ENCODE results near the gene ZRANB1.

ZRANB1 gene

DNA sequence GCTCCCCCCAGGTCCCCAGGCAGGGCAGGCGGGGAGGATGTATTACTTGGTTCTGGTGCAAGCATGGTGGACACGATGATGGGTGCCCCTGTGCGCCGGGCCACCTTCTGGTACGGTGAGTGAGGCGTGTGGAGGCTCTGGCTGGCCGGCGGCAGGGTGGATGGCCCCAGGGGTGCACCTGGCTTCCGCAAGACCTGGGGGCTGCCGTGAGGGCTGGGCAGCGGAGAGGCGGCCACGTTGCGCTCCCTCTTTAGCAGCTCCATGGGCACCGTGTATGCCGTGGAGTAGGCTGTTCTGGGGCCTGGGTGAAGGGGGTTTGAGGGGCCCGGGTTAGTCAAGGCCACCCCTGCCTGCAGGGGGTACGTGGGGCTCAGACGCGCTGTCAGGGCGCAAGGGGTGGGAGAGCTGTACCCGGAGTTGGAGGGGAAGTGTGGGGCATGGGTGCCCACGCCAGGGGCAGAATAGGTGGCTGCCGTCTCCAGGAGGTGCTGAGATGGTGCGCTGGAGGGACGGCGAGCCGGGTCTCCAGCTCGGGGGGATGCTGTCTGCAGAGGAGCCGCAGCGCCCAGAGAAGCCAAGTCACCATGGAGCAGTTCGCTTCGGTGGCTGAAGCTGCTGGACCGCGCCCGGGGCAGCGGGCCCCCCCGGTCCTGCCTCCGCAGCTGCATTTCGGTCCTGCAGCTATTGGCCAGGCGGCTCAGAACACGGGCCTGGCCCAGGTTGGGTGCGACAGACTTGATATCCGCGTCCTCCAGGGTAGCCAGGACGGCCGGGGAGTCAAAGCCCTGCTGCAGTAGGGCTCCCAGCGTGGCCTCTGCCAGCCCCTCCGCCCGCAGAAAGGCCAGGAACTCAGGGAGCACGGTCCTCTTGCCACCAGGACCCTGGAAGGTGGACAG is 84.4 kb downstream of the ZRANB1 start:
- H3K36me3 ChIP-seq (ENCODE audit: low read depth): peaks cover 35% of the 10 kb centered on the region

DNA sequence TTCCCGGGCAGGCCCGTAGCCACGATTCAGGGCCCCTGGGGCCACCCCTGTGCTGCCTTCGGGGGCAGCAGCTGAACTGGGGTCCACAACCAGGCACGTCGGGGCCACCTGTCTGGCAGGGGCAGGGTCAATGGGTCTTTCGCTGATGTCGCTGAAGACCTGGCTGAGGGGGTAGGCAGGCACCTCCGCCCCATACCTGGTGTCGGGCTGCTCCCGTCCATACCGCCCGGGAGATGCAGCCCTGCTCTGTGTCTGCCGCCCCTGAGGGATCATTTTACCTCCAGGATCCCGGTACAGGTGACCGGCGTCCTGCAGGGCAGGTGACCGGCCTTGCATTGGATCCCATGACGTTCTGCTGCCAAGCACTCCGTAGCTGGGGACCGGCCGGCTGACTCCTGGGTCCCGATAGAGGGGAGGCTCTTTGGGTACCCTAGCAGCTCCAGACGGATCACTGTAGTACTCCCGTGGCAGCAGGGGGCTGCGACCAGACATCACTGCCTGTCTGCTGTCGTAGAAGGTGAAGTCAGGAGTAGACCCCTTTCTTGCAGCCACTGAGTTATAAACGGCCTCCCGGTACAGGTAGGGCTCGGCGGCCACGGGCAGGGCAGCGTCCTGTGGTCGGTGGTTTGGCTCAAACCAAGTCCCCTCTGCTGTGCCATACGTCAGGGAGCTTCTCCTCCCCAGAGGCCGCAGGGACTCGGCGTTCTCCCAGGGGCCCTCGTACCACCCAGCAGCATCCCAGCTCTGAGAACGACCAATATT is 85.2 kb downstream of the ZRANB1 start:
- H3K27me3 ChIP-seq (ENCODE audit: insufficient read depth, poor library complexity, severe bottlenecking): no peaks in the 10 kb centered on the region
- DNase-seq (ENCODE audit: low spot score): no peak

More for the DNA sequence above, 84.4 kb downstream of the ZRANB1 start:
- Histone ChIP-seq H3K9me3 (ENCODE audit: severe bottlenecking) (no peaks in the 10 kb centered on the region), H3K4me1 (ENCODE audit: insufficient read depth, poor library complexity, severe bottlenecking) (peaks cover 14% of the 10 kb centered on the region), H3K27ac (ENCODE audit: poor library complexity, severe bottlenecking) (no peak overlapping the region), H3K4me3 (ENCODE audit: severe bottlenecking) (no peak overlapping the region), H3K27me3 (ENCODE audit: insufficient read depth, poor library complexity, severe bottlenecking) (no peaks in the 10 kb centered on the region)
- ATAC-seq (ENCODE audit: low read depth) (no peak), DNase-seq (ENCODE audit: low spot score) (no peak)
- TF ChIP-seq, protein P1, sequence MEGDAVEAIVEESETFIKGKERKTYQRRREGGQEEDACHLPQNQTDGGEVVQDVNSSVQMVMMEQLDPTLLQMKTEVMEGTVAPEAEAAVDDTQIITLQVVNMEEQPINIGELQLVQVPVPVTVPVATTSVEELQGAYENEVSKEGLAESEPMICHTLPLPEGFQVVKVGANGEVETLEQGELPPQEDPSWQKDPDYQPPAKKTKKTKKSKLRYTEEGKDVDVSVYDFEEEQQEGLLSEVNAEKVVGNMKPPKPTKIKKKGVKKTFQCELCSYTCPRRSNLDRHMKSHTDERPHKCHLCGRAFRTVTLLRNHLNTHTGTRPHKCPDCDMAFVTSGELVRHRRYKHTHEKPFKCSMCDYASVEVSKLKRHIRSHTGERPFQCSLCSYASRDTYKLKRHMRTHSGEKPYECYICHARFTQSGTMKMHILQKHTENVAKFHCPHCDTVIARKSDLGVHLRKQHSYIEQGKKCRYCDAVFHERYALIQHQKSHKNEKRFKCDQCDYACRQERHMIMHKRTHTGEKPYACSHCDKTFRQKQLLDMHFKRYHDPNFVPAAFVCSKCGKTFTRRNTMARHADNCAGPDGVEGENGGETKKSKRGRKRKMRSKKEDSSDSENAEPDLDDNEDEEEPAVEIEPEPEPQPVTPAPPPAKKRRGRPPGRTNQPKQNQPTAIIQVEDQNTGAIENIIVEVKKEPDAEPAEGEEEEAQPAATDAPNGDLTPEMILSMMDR (IDR thresholded peaks at IDR 0.05; ENCODE audit: poor library complexity, severe bottlenecking): no peak

DNA sequence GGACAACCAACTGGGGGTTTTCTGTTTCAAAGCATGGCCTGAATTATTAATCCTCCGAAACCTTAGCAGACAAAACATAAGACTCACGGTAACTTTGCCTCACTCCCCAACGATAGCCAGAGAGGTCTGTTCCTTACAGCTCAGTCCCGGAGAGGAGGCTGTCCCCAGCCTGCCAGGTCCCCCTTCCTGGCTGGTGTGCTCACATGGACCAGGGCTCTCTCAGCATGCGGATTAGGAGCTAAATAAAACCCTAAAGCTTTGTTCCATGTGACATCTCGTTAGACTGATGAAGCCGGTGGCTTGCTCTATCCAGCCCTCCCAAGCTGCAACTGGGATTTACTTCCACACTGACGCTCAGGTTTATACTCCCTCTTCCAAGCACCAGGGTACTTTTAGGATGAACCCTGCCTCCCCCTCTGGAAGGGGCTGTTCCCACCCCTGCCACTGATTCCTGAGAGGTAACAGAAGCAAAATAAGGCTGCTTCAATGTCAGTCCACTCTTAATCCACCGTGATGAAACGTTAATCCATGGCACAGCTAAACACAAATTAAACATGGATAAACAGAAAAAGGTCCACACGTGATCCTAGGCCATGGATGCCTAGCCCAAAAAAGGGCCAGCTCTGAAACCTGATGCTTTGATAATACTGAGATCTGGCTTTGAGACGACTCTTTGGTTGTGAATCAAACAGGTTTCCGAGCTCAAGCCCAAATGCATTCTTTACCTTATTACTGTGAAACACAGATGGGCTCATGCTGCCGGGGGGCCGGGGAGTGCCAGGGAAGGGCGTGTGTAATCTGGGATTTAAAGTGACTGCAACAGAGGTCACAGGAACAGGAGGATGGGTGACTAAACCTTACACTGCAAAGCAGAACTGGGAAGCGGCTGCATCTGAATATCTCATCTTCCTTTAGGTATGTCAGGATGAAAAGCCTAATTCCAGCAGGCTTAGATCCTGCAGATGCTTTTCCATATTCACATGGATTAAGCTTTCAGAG is 86.2 kb downstream of the ZRANB1 start:
- peak overlapping the region; percentile 26 for H3K27ac ChIP-seq (ENCODE audit: poor library complexity, severe bottlenecking)
- no peaks in the 10 kb centered on the region for H3K9me3 ChIP-seq (ENCODE audit: severe bottlenecking)
- H3K27me3 ChIP-seq (ENCODE audit: insufficient read depth, poor library complexity, severe bottlenecking): no peaks in the 10 kb centered on the region
- TF ChIP-seq, protein P1 (IDR thresholded peaks at IDR 0.05; ENCODE audit: poor library complexity, severe bottlenecking): no peak
- ATAC-seq (ENCODE audit: low read depth) (peak; percentile 52; the same call in 2 of the 3 replicates), DNase-seq (ENCODE audit: low spot score) (no peak)
- no peak overlapping the region for H3K4me3 ChIP-seq (ENCODE audit: severe bottlenecking)
- peaks cover 32% of the 10 kb centered on the region for H3K36me3 ChIP-seq (ENCODE audit: low read depth)
- H3K4me1 ChIP-seq (ENCODE audit: insufficient read depth, poor library complexity, severe bottlenecking): peaks cover 14% of the 10 kb centered on the region

More for the DNA sequence above, 85.2 kb downstream of the ZRANB1 start:
- Histone ChIP-seq H3K4me3 (ENCODE audit: severe bottlenecking) (no peak overlapping the region), H3K9me3 (ENCODE audit: severe bottlenecking) (no peaks in the 10 kb centered on the region), H3K4me1 (ENCODE audit: insufficient read depth, poor library complexity, severe bottlenecking) (peaks cover 14% of the 10 kb centered on the region), H3K36me3 (ENCODE audit: low read depth) (peaks cover 31% of the 10 kb centered on the region), H3K27ac (ENCODE audit: poor library complexity, severe bottlenecking) (no peak overlapping the region)
- ATAC-seq (ENCODE audit: low read depth): no peak
- TF ChIP-seq, protein P1 (IDR thresholded peaks at IDR 0.05; ENCODE audit: poor library complexity, severe bottlenecking): no peak

DNA sequence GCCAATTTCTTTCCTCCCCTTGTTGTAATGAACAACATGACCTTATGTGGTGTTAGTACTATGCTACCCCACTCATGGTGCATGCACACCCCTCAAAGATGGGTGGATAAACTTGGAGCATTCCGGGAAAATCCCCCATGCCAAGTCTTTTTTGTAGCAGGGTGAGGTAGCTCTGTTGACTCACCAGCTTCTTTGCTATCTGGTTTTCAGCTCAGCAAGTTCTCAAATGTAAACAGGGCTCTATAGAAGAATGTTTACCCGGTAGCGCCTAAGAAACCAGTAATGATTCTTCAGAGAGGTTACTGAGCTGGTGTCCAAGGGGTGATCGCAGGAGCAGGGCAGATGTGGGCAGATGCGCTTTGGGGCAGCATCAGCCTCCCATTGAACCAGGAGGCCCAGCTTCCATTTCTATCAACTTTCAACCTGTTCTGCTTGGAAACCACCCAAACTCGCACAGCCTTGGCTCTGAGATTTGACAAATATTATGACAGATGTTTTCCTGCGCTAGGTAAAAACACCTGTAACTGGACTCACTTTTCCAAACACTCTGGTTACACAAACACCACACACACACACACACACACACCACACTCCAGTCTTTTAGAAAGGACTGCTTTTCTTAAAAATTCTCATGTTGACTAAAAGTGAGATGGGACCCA is 87.8 kb downstream of the ZRANB1 start:
- Histone ChIP-seq H3K9me3 (ENCODE audit: severe bottlenecking) (no peaks in the 10 kb centered on the region), H3K27me3 (ENCODE audit: insufficient read depth, poor library complexity, severe bottlenecking) (no peaks in the 10 kb centered on the region), H3K4me1 (ENCODE audit: insufficient read depth, poor library complexity, severe bottlenecking) (peaks cover 18% of the 10 kb centered on the region), H3K4me3 (ENCODE audit: severe bottlenecking) (no peak overlapping the region), H3K36me3 (ENCODE audit: low read depth) (peaks cover 35% of the 10 kb centered on the region), H3K27ac (ENCODE audit: poor library complexity, severe bottlenecking) (peak overlapping the region; percentile 26)
- TF ChIP-seq, protein P1 (IDR thresholded peaks at IDR 0.05; ENCODE audit: poor library complexity, severe bottlenecking): no peak
- ATAC-seq (ENCODE audit: low read depth): peak; percentile 57; the same call in 2 of the 3 replicates
- no peak for DNase-seq (ENCODE audit: low spot score)
